ENCODE data around the gene WDR82.
A peak's percentile ranks its signal among the peaks of the same experiment; 100 is the strongest.

The WDR82 gene

DNA sequence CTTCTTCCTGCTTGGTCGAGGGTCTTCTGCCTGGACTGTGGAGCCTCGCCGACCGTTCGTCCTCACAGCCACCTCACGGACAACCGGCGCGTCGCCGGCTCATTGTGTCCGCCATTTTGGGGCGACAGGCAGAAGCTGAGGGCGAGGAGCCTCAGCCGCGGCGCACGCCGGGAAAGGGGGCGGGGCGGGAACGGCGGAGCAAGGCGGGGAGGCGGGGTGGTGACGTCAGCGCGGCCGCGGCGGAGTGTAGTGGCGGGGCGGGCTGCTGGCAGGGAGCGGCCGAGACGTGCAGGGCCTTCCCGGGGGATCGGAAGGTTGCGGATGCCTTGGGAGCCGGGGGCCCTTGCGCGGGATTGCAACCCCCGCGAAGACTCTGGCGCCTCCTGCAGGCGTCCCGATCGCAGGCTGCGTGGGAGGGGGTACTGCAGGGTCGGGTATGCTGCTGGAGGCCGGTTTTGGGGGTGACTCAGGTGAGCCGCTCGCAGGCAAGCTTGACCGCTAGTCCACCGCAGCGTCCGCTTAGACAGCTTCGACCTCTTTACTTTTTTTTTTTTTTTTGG, at the start of gene WDR82:
Gene WDR82, minus strand, starts transcription at position 140 of the 560 bp plus-strand sequence. CDS start 288 bp downstream, outside the sequence.
- peak; percentile 98 for DNase-seq

GRCh38 chr3:52327486-52328290, 49.2 kb upstream of the WDR82 start:
- DNase-seq: no peak

DNA sequence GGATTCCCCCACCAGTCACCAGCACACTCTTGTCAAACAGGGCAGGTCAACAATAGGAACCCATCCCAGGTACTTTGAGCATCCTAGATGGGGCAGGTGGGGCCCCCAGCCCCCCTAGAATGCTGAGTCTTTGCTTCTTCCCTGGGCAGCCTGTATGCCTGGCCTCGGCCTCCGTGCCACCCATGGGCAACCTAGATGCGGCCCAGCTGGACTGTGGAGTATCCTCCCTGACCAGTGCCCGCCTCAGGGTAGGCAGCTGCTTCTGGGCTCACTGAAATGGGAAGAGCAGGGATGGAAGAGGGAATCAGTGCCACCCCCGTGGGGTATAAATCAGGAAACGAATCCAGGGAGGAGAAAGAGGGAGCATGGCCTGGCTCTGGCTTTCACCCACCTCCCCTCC, 48.5 kb upstream of the WDR82 start:
- DNase-seq: no peak

- no peak for DNase-seq
These were observed 47.2 kb upstream of the WDR82 start for GRCh38 chr3:52325686-52326085.

- no peak for DNase-seq
These were observed 46.2 kb upstream of the WDR82 start for GRCh38 chr3:52324676-52325075.

- DNase-seq: no peak
These were observed 45.3 kb upstream of the WDR82 start for GRCh38 chr3:52323526-52324295.

DNA sequence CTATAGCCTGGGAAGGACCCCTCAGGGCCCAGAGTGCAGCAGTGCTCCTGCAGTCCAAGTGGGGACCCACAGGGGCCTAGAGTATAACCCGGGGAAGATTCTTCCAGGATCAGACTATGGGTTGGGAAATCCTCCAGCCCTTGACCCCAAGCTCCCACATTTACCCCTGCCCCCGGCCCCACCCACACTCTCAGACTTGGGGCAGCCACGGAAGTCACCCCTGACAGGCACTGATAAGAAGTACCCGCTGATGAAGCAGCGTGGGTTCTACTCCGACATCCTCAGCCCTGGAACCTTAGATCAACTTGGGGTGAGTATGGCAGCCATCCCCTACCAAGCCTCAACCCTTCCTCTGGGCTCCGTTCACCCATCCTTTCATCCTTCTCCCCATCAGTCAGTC, 44.0 kb upstream of the WDR82 start:
- DNase-seq: no peak

GRCh38 chr3:52321481-52321880, 43.0 kb upstream of the WDR82 start:
- DNase-seq: no peak

GRCh38 chr3:52319921-52320595, 41.6 kb upstream of the WDR82 start:
- no peak for DNase-seq

DNA sequence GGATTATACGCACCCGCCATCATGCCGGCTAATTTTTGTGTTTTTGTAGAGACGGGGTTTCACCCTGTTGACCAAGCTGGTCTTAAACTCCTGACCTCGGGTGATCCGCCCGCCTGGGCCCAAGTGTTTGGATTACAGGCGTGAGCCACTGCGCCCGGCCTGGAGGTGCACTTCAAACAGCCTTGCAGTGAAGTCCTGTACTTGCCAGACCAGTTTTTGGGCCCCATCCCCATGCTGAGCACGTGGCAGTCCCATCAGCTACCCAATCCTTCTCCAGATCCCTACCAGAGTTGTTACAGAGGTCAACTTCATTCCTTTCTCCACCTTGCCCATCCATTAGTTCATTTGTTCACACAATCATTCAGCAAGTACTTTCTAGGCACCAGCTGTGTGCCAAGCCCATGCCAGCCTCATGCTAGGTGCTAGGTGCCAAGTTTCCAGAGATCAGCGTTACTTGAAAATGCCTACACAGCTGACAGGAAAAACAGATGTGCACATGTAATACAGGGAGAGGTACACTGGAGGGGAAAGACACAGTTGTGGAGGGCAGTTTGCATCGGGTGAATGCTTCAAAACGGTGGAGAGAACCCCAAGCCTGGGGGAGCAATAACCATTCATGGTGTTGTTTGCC, 39.9 kb upstream of the WDR82 start:
- DNase-seq: no peak

DNA sequence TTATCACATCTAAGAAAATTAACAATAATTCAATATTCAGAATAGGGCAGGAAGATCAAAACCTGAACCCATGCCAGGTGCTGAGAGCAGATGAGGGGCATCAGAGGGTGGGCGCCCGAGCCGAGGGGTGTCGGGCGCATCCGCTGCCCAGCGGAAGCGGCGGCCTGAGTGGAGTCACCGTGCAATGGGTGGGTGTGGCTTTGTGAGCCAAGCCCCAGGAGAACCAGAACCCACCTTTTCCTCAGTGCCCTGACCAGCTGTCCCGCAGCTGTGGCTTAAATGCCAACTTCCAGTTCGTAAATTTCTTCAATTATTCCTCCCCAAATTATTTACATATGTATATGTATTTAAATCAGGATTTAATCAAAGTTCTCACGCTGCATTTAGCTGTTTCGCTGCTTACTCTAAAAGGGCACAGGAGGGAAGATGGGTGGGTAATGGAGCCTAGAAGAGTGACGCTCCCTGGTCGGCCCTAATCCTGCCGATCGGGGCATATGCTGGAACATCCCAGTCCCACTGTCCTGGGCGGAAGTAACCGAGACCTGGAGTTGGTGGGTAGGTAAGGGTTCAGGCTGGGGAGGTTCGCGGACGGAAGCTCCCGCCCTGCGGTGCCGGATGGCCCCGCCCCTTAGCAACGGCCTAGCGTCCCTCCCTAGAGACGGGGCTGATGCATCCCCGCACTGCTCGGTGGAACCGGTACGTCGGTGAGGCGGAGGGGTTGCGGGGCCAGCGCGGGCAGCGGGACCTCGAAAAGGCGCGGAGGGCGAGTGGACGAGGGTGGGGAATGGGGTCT, 39.0 kb upstream of the WDR82 start:
- DNase-seq: peak; percentile 79

DNA sequence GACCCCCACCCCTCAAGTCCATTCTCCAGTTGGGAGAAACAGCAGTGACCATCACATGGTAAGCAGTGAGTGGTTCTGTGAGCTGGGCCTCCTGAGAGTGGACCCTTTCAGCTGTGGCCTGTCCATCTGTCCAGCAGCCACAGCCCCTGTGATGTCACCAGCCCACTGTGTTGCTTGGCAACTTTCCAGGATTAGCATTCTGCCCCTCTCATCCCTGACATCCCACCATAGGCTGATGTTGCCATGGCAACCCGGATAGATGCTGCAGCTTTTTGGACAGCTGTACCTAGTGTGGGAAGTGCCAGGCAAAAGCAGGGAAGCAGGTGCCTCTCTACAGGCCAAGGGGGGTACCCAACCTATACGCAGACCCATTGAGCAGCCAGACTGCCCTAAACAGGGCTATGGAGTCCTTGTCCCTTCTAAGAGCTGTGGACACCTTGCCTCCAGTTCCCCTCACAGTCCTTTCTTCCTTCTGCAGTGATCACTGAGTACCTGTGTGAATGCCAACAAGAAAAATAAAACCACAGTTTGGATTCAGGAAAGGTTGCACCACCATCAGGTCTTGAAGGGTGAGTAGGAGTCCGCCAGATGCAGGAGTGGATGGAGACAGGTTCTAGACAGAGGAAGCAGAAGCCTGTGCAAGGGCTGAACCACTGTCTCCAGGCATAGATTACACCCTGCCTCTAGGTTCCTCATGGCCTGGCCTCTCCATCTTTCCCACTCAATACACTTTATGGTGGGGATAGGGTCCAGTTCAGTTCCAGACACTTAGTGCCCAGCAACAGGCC, 37.7 kb upstream of the WDR82 start, which contains the start of gene DNAH1:
Gene DNAH1, plus strand, starts transcription at position 343 of the 788 bp plus-strand sequence. CDS start 6,124 bp downstream, outside the sequence.
- no peak for DNase-seq

DNA sequence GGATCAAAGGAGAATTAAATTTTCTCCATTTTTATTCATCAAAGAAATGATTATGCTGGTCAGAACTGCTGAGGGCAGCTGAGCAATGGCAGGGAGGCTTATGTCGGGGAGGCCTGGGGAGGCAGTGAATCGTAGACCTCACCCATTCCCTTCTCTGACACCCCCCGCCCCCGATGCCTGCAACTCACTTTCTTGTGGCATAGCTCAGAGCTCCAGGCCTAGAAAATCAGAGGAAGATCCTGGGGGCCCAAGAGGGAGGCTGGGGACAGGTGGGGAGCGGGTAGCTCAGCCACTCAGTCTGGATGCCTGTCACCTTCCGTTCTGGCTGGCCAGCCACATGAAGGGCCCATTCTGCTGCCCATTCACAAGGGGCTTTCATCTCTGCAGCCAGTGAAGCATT, 36.6 kb upstream of the WDR82 start:
- DNase-seq: no peak

- no peak for DNase-seq
These were observed 36.0 kb upstream of the WDR82 start for GRCh38 chr3:52314489-52314888.

GRCh38 chr3:52313774-52314188, 35.3 kb upstream of the WDR82 start:
- no peak for DNase-seq

GRCh38 chr3:52313188-52313773, 34.8 kb upstream of the WDR82 start:
- DNase-seq: no peak

GRCh38 chr3:52311576-52312119, 33.2 kb upstream of the WDR82 start:
- no peak for DNase-seq

DNA sequence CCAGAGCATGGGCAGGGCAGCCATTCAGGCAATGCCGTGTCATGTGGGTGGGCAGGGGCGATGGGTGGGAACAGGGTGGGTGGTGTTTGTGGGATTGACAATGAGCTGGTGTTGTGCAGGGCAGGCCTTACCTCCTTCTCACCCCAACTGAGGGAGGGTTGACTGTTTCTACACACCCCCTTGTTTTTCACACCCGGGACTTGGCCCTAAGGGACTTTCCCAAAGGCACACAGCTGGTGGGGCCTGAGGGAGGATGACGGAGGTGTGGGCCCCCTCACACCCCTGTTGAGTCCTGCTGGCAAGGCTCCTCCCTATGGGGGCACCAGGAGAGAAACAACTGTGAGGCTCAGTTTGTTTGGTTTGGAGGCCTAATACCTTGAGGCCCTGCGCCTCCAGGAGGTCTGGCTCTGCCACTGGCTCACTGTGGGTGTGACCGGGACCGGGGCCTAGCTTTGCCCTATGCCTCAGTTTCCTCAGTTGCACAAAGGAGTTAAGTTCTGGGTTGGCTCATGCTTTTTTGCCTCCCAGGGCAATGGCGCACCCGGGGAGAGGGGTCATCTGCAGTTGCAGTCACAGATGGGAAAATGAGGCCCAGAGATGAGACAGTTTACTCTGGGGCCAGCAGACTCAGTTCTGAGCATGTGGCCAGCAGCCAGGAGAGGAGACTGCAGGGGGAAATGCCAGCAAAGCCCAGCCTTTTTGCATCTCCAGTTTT, 32.6 kb upstream of the WDR82 start:
- DNase-seq: peak; percentile 27

GRCh38 chr3:52308308-52308707, 29.9 kb upstream of the WDR82 start:
- DNase-seq: no peak

DNA sequence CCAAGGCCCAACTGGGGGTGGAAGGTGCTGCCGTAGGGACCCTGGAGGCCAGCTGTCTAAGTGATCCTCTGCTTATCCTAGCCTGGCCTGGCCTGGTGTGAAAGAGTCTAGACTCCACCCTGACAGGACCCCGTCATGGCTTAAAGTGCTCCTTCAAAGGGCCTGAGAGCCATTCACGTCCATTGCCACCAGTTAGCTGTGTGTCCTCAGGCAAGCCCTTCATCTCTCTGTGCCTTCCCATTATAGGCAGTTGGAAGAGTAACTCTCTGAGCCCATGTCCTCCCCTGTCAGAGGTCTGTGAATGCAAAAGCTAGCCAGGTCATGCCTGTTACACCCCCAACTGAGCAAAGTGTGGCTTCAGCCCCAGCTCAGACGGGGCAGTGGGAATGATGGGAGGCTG, 28.5 kb upstream of the WDR82 start:
- DNase-seq: no peak
